Epithelial cell of esophagus (primary cell): ENCODE data around the gene CRHR1.

Experiments
- DNase-seq: peaks from one replicate; pipeline ENCODE4 v3.0.0; 2010; ENCODE audit warnings: low read depth
- H3K4me3 ChIP-seq: 2 replicates; pipeline ENCODE4 v1.5.1; 2011; ENCODE audit warnings: mild to moderate bottlenecking, low read length, control low read depth
- TF ChIP-seq, protein P1 (sequence below): IDR thresholded peaks from 2 replicates; pipeline ENCODE4 v1.5.1; 2011; ENCODE audit warnings: low read depth, mild to moderate bottlenecking, low read length, control low read depth, inconsistent platforms; ENCODE audit not compliant: insufficient read depth; ENCODE audit errors: missing control alignments

Gene CRHR1

DNA sequence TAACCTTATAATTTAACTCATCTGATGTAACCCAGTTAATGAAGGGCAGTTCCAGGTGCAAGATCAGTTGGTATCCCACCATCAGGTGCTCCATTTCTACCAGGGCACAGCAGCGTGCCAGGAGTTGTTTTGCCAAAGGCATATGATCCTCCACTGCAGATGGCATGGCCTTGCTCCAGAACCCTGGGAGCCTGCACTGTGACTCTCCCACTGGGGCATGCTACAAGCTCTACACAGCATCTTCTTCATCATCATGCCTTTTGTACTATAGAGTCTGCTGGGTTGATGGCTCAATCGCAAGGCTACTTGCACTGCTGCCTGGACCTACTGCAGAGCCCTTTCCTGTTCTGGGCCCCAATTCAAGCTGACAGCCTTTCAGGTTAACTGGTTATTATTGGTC lies 98.9 kb downstream of the CRHR1 start:
- no peak for DNase-seq
- no peak overlapping the region for H3K4me3 ChIP-seq
- TF ChIP-seq, protein P1, sequence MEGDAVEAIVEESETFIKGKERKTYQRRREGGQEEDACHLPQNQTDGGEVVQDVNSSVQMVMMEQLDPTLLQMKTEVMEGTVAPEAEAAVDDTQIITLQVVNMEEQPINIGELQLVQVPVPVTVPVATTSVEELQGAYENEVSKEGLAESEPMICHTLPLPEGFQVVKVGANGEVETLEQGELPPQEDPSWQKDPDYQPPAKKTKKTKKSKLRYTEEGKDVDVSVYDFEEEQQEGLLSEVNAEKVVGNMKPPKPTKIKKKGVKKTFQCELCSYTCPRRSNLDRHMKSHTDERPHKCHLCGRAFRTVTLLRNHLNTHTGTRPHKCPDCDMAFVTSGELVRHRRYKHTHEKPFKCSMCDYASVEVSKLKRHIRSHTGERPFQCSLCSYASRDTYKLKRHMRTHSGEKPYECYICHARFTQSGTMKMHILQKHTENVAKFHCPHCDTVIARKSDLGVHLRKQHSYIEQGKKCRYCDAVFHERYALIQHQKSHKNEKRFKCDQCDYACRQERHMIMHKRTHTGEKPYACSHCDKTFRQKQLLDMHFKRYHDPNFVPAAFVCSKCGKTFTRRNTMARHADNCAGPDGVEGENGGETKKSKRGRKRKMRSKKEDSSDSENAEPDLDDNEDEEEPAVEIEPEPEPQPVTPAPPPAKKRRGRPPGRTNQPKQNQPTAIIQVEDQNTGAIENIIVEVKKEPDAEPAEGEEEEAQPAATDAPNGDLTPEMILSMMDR, result no peak
